Myocyte (in vitro differentiated cells): ENCODE data around the gene LCE1E. TPM values are rescaled to one million over a fixed set of nuclear protein-coding genes. Genes with fewer than 3 reads are reported as not detected.

ENCODE experiments used
- DNase-seq: peaks from one replicate; pipeline ENCODE4 v3.0.0-alpha.2; 2012; ENCODE audit warnings: low read depth
- total RNA-seq: library from RNA; depleted of rRNA; stranded (reverse); fragments of >200 nt; gene quantifications from 2 replicates; pipeline ENCODE4 v1.2.3, GENCODE V29; 2014

LCE1E gene
- total RNA-seq, 1 donor from 2014 or later: not detected

DNA sequence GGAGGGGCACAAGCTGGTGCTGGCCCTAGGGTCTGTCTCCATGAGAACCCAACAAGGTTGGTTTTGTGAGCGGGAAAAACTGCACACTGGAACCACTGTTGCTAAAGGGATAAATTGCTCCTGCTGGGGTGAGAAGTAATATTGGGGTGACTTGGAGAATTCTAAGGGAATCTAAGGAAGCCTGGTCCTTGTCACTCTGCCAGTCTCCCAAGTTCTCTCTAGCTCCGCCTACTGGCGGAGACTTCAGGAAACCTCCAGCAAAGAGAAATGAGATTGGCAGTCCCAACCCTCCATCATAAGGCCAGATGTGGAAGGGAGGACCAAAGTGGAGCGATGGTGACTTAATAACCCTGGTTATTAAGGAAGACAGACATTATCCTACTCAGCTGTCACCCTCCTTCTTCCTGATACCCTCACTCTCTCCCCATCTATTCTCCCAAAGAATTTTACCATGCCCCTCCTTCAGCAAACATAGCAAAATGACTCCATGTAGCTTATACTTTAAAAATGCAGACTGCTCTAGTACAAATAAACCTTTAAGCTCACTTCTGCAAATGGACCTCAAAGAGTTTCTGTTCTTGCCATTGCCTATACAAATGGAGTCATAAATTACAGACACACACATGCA, 8.4 kb upstream of the LCE1E start:
- DNase-seq: peak; percentile 16

DNA sequence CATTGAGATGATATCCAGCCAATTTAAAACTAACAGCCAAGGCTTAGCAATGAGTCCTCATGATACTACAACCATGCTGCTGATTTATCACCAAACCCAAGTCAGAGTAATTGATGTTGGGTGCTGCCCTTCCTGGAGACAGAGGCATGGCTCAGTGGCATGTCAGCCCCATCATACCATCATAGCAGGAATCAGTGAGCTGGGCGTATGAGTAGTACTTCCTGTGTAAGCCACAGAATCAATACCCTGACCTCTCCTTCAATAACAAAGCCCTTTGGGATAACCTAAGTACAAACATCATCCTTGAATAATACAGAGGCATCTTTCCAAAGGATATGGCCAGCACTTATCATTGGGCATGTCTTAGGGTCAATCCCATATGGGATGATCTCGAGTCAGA, 3.0 kb upstream of the LCE1E start:
- no peak for DNase-seq

DNA sequence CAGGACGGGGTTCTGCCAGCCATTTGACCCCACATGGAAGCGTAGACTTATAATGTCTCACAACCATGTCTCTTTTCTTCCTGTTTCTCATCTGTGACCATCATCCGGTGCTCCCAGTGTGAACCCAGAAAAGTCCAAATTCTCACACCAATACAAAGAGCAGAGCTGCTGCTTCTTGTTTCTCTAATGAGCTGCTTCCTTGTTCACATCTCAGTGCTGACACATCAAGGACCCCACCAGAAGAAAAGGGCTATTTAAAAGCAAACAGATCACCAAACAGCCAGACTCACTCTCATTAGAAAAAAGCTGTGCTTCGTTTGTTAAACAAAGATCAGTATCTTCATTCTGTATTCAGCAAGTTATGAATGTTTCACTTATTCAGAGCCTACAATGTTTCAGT, 9.6 kb downstream of the LCE1E start:
- no peak for DNase-seq

DNA sequence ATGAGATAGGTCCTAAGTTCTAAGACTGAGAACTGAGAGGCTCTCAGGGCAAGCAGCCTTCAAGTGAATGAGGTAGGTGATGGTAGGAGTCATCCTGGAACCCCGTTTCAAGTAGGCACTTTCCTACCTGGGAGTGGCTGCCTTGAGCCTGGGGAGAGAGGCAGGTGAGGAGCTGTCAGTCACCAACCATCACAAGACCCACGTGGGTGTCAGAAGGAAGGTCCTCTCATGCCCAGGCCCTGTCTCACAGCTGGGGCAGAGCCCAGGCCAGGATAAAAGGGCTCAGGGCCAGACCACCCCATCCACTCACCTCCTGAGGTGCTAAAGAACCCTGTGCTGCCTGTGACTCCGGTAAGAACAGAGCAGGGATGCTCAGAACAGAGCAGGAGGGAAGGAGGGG, 10.4 kb downstream of the LCE1E start, which contains the start of gene LCE1D:
LCE1D (plus strand) TSS at position 301 of the 400 bp plus-strand sequence. CDS start 1,074 bp downstream, outside the sequence.
- DNase-seq: no peak

DNA sequence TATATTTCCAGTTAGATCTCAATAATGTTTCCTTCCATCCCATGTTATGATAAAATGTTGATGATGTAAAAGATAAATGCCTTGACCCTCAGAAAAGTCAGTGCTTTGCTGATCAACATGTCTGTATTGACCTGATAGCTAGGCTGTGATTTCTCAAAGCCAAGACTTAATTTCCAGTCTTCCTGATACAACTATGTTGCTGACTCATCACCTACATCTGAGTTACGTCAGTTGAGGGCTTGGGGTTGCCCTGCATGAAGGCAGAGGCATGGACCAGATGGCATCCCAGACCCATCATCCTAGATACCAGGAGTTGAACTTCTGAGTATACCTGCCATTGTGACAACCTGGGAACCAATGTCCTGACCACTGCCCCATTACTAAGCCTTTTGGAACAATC, 15.3 kb downstream of the LCE1E start:
- DNase-seq: no peak

DNA sequence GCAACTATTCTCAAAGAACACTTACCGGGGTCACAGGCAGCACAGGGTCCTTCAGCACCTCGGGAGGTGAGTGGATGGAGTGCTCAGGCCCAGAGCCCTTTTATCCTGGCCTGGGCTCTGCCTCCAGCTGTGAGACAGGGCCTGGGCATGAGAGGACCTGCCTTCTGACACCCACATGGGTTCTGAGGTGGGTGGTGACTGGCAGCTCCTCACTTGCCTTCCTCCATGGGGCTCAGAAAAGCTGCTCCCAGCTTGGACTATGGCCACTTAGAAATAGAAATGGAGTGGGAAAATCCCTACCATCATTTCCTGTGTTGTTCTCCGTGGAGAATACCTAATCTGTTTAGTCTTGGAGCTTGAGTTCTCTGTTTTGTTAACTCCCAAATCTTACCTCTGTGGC, 20.5 kb downstream of the LCE1E start, which contains the start of gene LCE1C:
LCE1C (minus strand) TSS at position 76 of the 400 bp plus-strand sequence. CDS start 1,173 bp downstream, outside the sequence.
- no peak for DNase-seq

DNA sequence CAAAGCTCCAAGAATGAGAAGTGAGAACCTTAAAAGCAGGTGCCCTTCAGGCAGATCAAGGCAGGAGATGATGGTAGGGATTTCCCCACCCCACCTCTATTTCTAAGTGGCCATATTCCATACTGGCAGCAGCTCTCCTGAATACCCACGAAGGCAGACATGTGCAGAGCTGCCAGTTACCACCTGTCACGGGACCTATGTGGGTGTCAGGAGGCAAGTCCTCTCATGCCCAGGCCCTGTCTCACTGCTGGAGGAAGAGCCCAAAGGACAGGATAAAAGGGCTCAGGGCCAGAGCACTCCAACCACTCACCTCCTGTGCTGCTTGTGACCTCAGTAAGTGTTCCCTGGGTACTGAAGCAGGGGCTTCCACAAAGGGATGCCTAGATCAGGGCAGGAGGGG, 25.0 kb downstream of the LCE1E start:
- DNase-seq: no peak

DNA sequence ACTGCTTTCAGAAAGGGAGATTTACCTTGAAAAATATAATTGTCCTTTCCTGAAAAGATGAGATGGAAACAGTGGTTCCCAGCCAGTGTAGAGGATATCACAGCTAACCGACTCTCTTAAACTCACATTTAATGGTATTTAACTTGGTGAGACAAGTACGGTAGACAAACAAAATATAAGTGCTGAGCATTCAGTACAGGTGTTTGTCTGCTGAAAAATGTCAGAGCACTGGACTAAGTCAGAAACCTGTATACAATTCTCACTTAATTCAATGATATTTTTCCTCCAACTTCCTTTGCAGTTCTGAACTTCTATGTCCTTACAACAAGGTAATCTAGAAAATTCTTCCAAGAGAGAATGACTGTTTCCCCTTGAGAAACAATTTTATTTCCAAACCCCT, 25.6 kb downstream of the LCE1E start, which contains the start of gene LCE1B:
LCE1B (plus strand) TSS at position 301 of the 400 bp plus-strand sequence. CDS start 476 bp downstream, outside the sequence.
- DNase-seq: no peak

DNA sequence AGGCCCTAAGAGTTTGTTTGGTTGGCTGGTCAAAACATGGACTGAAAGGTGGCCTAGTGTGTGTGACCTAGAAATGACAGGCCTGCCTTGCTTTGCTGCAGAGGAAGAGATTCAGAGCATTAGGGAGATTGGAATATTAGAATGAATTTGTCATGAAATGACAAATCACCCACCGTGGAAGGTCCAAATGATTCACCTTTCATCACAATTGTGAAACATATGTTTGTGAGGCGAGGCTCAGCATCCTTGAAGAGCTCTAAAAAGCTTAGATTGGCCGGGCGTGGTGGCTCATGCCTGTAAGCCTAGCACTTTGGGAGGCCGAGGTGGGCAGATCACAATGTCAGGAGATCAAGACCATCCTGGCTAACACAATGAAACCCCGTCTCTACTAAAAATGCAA, 31.3 kb downstream of the LCE1E start:
- DNase-seq: no peak

DNA sequence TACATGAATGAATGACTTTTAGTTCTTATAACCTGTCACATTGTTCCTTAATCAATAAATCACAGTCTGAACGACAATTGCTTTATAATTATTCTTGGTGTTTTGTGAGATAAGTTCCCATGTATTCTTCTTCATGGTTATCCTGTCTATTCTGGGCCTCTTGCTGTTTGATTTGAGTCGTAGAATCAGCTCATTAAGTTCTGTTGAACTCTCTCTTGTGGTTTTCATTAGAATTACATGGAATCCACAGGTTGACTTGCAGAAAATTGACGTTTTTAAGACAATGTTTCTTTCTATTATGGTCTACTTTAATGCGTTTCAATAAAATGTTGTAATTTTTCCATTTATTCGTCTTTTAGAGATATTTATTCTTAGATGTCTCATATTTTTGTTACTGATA, 37.2 kb downstream of the LCE1E start:
- no peak for DNase-seq

DNA sequence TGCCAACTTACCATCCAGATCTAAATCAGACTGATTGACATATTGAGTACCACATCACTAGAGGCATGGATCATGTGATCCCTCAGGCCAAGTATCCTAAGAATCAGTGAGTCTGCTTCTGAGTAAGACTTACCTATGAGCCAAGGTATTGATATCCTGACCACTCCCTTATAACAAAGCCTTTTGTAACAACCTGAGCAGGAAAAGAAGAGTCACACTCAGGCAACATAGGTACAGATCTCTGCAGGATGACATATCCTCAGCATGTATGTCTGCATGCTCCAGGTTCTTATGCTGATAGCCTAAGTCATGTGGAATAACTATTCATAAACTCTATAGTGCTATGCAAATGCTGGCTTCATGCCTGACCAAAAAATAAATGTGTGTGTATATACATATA, 38.9 kb downstream of the LCE1E start:
- DNase-seq: no peak

DNA sequence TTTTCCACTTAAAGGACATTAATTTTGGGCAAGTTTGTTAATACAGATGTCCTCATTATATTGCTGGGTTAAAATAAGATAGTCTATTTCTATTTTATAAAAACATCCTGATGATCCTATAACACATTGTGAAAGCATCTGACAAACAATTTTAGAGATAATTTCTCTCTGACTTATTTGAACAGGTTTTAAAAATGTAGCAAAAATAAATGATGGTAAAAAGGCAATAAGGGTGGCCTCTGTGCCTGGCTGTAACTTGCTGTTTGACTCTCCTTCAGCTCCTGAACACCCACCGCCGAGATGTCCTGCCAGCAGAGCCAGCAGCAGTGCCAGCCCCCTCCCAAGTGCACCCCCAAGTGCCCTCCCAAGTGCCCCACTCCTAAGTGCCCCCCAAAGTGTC, 41.1 kb downstream of the LCE1E start, which contains the start of gene LCE1A:
LCE1A (plus strand) TSS at position 301 of the 400 bp plus-strand sequence; CDS start at position 301, 0 bp downstream.
- DNase-seq: no peak

DNA sequence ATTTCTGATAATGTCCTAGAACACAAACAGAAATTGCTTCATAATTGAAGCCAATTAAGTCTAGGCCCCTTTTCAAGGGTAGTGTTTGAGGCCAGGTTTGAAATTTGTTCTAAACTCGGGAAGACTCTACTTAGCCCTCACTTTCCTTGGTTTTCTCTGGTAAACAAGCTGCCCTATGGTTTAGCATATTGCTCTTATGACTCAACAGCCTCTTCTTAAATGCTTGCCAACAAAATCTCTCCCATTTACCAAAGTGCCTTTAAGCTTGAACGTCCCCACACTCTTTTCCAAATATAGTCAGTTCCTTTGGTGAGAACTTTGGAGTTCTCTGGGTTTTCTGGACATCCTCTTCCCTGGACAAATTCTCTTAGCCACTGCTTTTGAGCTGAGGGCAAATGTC, 50.8 kb downstream of the LCE1E start:
- no peak for DNase-seq

Other genes with a start within 250 kb of the LCE1E start
- not detected in 2 replicates for gene LCE3E, start 219.5 kb upstream of the LCE1E start, total RNA-seq
- gene LCE3D, start 205.7 kb upstream of the LCE1E start, total RNA-seq: not detected in 2 replicates
- not detected in 2 replicates for gene LCE3C, start 186.0 kb upstream of the LCE1E start, total RNA-seq
- gene LCE3B, start 172.4 kb upstream of the LCE1E start, total RNA-seq: not detected in 2 replicates
- not detected in 2 replicates for gene LCE3A, start 163.2 kb upstream of the LCE1E start, total RNA-seq
- not detected in 2 replicates for gene LCE2D, start 122.9 kb upstream of the LCE1E start, total RNA-seq
- gene LCE2C, start 111.0 kb upstream of the LCE1E start, total RNA-seq: not detected in 2 replicates
- gene LCE2B, start 100.1 kb upstream of the LCE1E start, total RNA-seq: not detected in 2 replicates
- gene LCE2A, start 87.9 kb upstream of the LCE1E start, total RNA-seq: not detected in 2 replicates
- gene LCE4A, start 78.1 kb upstream of the LCE1E start, total RNA-seq: not detected in 2 replicates
- not detected in 2 replicates for gene KPRP, start 28.2 kb upstream of the LCE1E start, total RNA-seq
- gene LCE1F, start 11.1 kb upstream of the LCE1E start, total RNA-seq: not detected in 2 replicates
- not detected in 2 replicates for gene LCE1D, start 10.5 kb downstream of the LCE1E start, total RNA-seq
- gene LCE1C, start 20.4 kb downstream of the LCE1E start, total RNA-seq: not detected in 2 replicates
- gene LCE1B, start 25.7 kb downstream of the LCE1E start, total RNA-seq: not detected in 2 replicates
- gene LCE1A, start 41.2 kb downstream of the LCE1E start, total RNA-seq: not detected in 2 replicates
- gene LCE6A, start 56.6 kb downstream of the LCE1E start, total RNA-seq: not detected in 2 replicates
- gene LCE7A, start 73.7 kb downstream of the LCE1E start, total RNA-seq: not detected in 2 replicates
- gene SMCP, start 92.1 kb downstream of the LCE1E start, total RNA-seq: not detected in 2 replicates
- not detected in 2 replicates for gene IVL, start 122.3 kb downstream of the LCE1E start, total RNA-seq
- not detected in 2 replicates for gene SPRR5, start 160.9 kb downstream of the LCE1E start, total RNA-seq
- not detected in 2 replicates for gene SPRR4, start 184.4 kb downstream of the LCE1E start, total RNA-seq
- not detected in 2 replicates for gene SPRR1A, start 197.8 kb downstream of the LCE1E start, total RNA-seq
- gene SPRR3, start 215.5 kb downstream of the LCE1E start, total RNA-seq: not detected in 2 replicates
- gene SPRR1B, start 244.9 kb downstream of the LCE1E start, total RNA-seq: not detected in 2 replicates